Liver (tissue), 9 donors: Measurements from ENCODE around the gene FAM184A. TPM values are rescaled to one million over a fixed set of nuclear protein-coding genes. Genes with fewer than 3 reads are reported as not detected.

Experiments
- DNase-seq: peaks from one replicate; pipeline ENCODE4 v3.0.0-alpha.2; 2017; ENCODE audit warnings: low spot score
- H3K27ac ChIP-seq, 2 donors: one replicate each; pipeline ENCODE4 v1.7.0; 2013; ENCODE audit warnings: inconsistent platforms in 2 of 2, low read length in 2 of 2, control low read depth in 1 of 2, low read depth in 1 of 2, mild to moderate bottlenecking in 1 of 2
- H3K27me3 ChIP-seq, 4 donors: one replicate each; pipeline versions ENCODE4 v1.6.1 to v1.7.0; 2013; ENCODE audit warnings: low read length in 3 of 4, inconsistent platforms in 1 of 4, mild to moderate bottlenecking in 1 of 4, moderate library complexity in 1 of 4; ENCODE audit not compliant: control insufficient read depth in 4 of 4, insufficient read depth in 4 of 4
- H3K36me3 ChIP-seq, 4 donors: one replicate each; pipeline versions ENCODE4 v1.6.1 to v1.7.0; 2013; ENCODE audit warnings: low read length in 3 of 4, mild to moderate bottlenecking in 3 of 4, low read depth in 1 of 4, moderate library complexity in 1 of 4; ENCODE audit not compliant: control insufficient read depth in 4 of 4, insufficient read depth in 3 of 4
- H3K4me1 ChIP-seq, 4 donors: one replicate each; pipeline versions ENCODE4 v1.6.1 to v1.7.0; 2013; ENCODE audit warnings: low read length in 3 of 4, mild to moderate bottlenecking in 3 of 4, moderate library complexity in 1 of 4; ENCODE audit not compliant: control insufficient read depth in 4 of 4, insufficient read depth in 4 of 4
- H3K4me3 ChIP-seq, 3 donors: one replicate each; pipeline versions ENCODE4 v1.6.1 to v1.7.0; 2013; ENCODE audit warnings: low read length in 3 of 3, control low read depth in 1 of 3, low read depth in 1 of 3, mild to moderate bottlenecking in 1 of 3
- H3K9ac ChIP-seq, 2 donors: one replicate each; pipeline ENCODE4 v1.7.0; 2013; ENCODE audit warnings: low read length in 2 of 2, mild to moderate bottlenecking in 2 of 2, moderate library complexity in 2 of 2, control low read depth in 1 of 2, low read depth in 1 of 2
- H3K9me3 ChIP-seq, 4 donors: one replicate each; pipeline versions ENCODE4 v1.6.1 to v1.7.0; 2013; ENCODE audit warnings: low read length in 3 of 4; ENCODE audit not compliant: control insufficient read depth in 4 of 4
- EGR1 ChIP-seq, 2 donors: IDR thresholded peaks; 2 replicates each; pipeline ENCODE4 v1.6.1; 2016 to 2018; ENCODE audit warnings: antibody characterized with exemption in 2 of 2, low read depth in 2 of 2
- FOXA1 ChIP-seq: IDR thresholded peaks from 2 replicates; pipeline ENCODE4 v1.6.1; 2016; ENCODE audit warnings: antibody characterized with exemption
- FOXA2 ChIP-seq: IDR thresholded peaks from 2 replicates; pipeline ENCODE4 v1.6.1; 2016; ENCODE audit warnings: antibody characterized with exemption
- GABPA ChIP-seq, 2 donors: IDR thresholded peaks in 1 of 2; conservative IDR thresholded peaks in 1 of 2; 2 replicates each; pipeline ENCODE4 v1.6.1; 2016; ENCODE audit warnings: antibody characterized with exemption in 2 of 2, mild to moderate bottlenecking in 1 of 2, moderate library complexity in 1 of 2
- HNF4A ChIP-seq, 2 donors: conservative IDR thresholded peaks; 2 replicates each; pipeline ENCODE4 v1.6.1; 2016; ENCODE audit warnings: antibody characterized with exemption in 2 of 2, mild to moderate bottlenecking in 2 of 2
- HNF4G ChIP-seq: IDR thresholded peaks from 2 replicates; pipeline ENCODE4 v1.6.1; 2016; ENCODE audit warnings: antibody characterized with exemption
- JUND ChIP-seq, 2 donors: IDR thresholded peaks; 2 replicates each; pipeline ENCODE4 v1.6.1; 2016; ENCODE audit warnings: antibody characterized with exemption in 2 of 2
- NR2F2 ChIP-seq: IDR thresholded peaks from 2 replicates; pipeline ENCODE4 v1.6.1; 2016; ENCODE audit warnings: antibody characterized with exemption
- RAD21 ChIP-seq, 2 donors: IDR thresholded peaks; 2 replicates each; pipeline ENCODE4 v1.6.1; 2016; ENCODE audit warnings: antibody characterized with exemption in 2 of 2, mild to moderate bottlenecking in 2 of 2
- RXRA ChIP-seq, 2 donors: IDR thresholded peaks; 2 replicates each; pipeline ENCODE4 v1.6.1; 2017 to 2018; ENCODE audit warnings: antibody characterized with exemption in 2 of 2, mild to moderate bottlenecking in 1 of 2
- TAF1 ChIP-seq: conservative IDR thresholded peaks from 2 replicates; pipeline ENCODE4 v1.6.1; 2016; ENCODE audit warnings: antibody characterized with exemption, mild to moderate bottlenecking
- YY1 ChIP-seq: IDR thresholded peaks from 2 replicates; pipeline ENCODE4 v1.6.1; 2016; ENCODE audit warnings: antibody characterized with exemption, mild to moderate bottlenecking
- WGBS: extraction: QIAGEN DNeasy Blood & Tissue Kit; methylation state at CpG from one replicate; pipeline ENCODE4 v1.1.7; 2013; 5-methylcytosine and 5-hydroxymethylcytosine counted together
- polyA plus RNA-seq, 2 donors: library from polyadenylated mRNA; stranded (reverse) in 1 of 2; unstranded in 1 of 2; fragments of 200-250 nt in 1 of 2; fragments of >200 nt in 1 of 2; fragmentation: Nextera tagmentation in 1 of 2; extraction: Ambion mirVana in 1 of 2; gene quantifications; one replicate each; pipeline versions ENCODE4 v1.2.1 to v1.2.3, GENCODE V29; 2013 to 2015
- total RNA-seq, 2 donors: library from RNA; depleted of rRNA; stranded (reverse); fragments of >200 nt; gene quantifications; one replicate each; pipeline ENCODE4 v1.2.3, GENCODE V29; 2014
- TF ChIP-seq, protein P1 (sequence below): IDR thresholded peaks from 2 replicates; pipeline ENCODE4 v1.6.1; 2016; ENCODE audit warnings: antibody characterized with exemption, mild to moderate bottlenecking
- TF ChIP-seq, protein P2 (sequence below): fragments of 150-350 bp; IDR thresholded peaks from 2 replicates; pipeline ENCODE4 v1.5.1; 2017; ENCODE audit warnings: improper control_type of control experiment, low read depth, low read length; ENCODE audit not compliant: missing input control
- TF ChIP-seq, protein P3 (sequence below): IDR thresholded peaks from 2 replicates; pipeline ENCODE4 v1.6.1; 2016; ENCODE audit warnings: antibody characterized with exemption
- TF ChIP-seq, protein P4 (sequence below): IDR thresholded peaks from 2 replicates; pipeline ENCODE4 v1.6.1; 2016; ENCODE audit warnings: antibody characterized with exemption
- donor health status: healthy.
- donor health status: healthy.
- donor health status: healthy.
- donor health status: healthy.
- donor health status: healthy.

FAM184A gene
- total and polyA plus RNA-seq, 4 donors: 1.0 to 7.4 (median 4.0) TPM

DNA sequence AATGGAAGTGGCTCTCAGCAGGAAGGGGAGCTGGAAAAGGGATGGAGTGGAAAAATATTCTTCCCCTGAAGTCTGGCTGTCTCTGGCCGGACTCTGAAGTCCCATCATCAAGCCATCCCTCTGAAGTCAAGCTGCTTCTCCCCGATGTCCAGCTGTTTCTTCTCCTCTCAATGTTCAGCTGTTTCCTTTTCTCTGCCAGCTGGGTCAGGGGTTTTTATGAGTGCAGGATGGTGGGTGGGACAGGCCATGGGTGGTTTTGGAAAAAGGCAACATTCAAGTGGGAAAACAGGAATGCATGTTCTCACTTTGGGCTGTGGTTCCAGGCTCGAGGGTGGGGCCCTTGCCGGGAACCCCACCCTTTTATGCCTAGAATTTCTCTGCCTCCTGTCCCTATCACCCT lies 48.4 kb upstream of the FAM184A start:
- DNase-seq: no peak
- H3K9me3 ChIP-seq: no peaks in the 10 kb centered on the region

DNA sequence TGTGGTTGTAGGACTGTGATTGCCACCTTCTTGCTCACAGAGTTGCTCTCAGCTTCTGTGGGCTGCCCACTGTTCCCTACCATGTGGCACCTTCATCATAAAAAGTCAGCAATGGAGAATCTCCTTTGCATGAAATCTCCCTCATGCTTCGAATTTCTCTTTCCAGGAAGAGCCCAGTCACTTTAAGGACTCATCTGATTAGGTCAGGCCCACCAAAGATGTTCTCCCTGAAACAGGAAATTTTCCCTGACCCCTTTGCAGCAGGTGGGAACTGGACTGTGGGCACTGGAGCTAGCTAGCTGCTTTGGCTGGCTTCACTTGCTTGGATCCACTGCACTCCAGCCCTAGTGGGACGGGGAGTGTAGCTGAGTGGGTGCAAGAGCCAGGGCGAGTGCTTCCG lies 47.7 kb upstream of the FAM184A start:
- H3K36me3 ChIP-seq: no peaks in the 10 kb centered on the region
- H3K9me3 ChIP-seq: no peaks in the 10 kb centered on the region
- no peaks in the 10 kb centered on the region for H3K27me3 ChIP-seq
- H3K4me3 ChIP-seq: no peak overlapping the region
- no peak overlapping the region for H3K27ac ChIP-seq
- H3K4me1 ChIP-seq: peaks cover 0 to 4% (median 0%) of the 10 kb centered on the region in 4 donors
- 94% methylated on average over 4 of the region's 4 CpGs for WGBS
- no peak for DNase-seq
- TF ChIP-seq HNF4G (no peak), GABPA (IDR thresholded peaks at IDR 0.05 in 1 of 2, conservative IDR thresholded peaks at IDR 0.05 in 1 of 2) (no peak), NR2F2 (no peak), FOXA1 (no peak), TAF1 (no peak), FOXA2 (no peak), RXRA (IDR thresholded peaks at IDR 0.05) (no peak), JUND (IDR thresholded peaks at IDR 0.05) (no peak), YY1 (no peak), HNF4A (conservative IDR thresholded peaks at IDR 0.05) (no peak), RAD21 (IDR thresholded peaks at IDR 0.05) (no peak)
- TF ChIP-seq, protein P1, sequence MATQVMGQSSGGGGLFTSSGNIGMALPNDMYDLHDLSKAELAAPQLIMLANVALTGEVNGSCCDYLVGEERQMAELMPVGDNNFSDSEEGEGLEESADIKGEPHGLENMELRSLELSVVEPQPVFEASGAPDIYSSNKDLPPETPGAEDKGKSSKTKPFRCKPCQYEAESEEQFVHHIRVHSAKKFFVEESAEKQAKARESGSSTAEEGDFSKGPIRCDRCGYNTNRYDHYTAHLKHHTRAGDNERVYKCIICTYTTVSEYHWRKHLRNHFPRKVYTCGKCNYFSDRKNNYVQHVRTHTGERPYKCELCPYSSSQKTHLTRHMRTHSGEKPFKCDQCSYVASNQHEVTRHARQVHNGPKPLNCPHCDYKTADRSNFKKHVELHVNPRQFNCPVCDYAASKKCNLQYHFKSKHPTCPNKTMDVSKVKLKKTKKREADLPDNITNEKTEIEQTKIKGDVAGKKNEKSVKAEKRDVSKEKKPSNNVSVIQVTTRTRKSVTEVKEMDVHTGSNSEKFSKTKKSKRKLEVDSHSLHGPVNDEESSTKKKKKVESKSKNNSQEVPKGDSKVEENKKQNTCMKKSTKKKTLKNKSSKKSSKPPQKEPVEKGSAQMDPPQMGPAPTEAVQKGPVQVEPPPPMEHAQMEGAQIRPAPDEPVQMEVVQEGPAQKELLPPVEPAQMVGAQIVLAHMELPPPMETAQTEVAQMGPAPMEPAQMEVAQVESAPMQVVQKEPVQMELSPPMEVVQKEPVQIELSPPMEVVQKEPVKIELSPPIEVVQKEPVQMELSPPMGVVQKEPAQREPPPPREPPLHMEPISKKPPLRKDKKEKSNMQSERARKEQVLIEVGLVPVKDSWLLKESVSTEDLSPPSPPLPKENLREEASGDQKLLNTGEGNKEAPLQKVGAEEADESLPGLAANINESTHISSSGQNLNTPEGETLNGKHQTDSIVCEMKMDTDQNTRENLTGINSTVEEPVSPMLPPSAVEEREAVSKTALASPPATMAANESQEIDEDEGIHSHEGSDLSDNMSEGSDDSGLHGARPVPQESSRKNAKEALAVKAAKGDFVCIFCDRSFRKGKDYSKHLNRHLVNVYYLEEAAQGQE: no peak
- TF ChIP-seq, protein P2, sequence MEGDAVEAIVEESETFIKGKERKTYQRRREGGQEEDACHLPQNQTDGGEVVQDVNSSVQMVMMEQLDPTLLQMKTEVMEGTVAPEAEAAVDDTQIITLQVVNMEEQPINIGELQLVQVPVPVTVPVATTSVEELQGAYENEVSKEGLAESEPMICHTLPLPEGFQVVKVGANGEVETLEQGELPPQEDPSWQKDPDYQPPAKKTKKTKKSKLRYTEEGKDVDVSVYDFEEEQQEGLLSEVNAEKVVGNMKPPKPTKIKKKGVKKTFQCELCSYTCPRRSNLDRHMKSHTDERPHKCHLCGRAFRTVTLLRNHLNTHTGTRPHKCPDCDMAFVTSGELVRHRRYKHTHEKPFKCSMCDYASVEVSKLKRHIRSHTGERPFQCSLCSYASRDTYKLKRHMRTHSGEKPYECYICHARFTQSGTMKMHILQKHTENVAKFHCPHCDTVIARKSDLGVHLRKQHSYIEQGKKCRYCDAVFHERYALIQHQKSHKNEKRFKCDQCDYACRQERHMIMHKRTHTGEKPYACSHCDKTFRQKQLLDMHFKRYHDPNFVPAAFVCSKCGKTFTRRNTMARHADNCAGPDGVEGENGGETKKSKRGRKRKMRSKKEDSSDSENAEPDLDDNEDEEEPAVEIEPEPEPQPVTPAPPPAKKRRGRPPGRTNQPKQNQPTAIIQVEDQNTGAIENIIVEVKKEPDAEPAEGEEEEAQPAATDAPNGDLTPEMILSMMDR: no peak
- TF ChIP-seq, protein P3, sequence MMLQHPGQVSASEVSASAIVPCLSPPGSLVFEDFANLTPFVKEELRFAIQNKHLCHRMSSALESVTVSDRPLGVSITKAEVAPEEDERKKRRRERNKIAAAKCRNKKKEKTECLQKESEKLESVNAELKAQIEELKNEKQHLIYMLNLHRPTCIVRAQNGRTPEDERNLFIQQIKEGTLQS: no peak
- TF ChIP-seq, protein P4, sequence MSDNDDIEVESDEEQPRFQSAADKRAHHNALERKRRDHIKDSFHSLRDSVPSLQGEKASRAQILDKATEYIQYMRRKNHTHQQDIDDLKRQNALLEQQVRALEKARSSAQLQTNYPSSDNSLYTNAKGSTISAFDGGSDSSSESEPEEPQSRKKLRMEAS: no peak
- no peak overlapping the region for H3K9ac ChIP-seq

More for the DNA sequence above, 48.4 kb upstream of the FAM184A start:
- no peak overlapping the region for H3K9ac ChIP-seq
- H3K4me1 ChIP-seq: peaks cover 0 to 4% (median 0%) of the 10 kb centered on the region in 4 donors
- no peak overlapping the region for H3K4me3 ChIP-seq
- H3K27ac ChIP-seq: no peak overlapping the region
- no peaks in the 10 kb centered on the region for H3K27me3 ChIP-seq
- 60% methylated on average over 4 of the region's 4 CpGs for WGBS
- no peak for TF ChIP-seq GABPA (IDR thresholded peaks at IDR 0.05 in 1 of 2, conservative IDR thresholded peaks at IDR 0.05 in 1 of 2)
- no peak for TF ChIP-seq JUND (IDR thresholded peaks at IDR 0.05)
- TF ChIP-seq RAD21 (IDR thresholded peaks at IDR 0.05): no peak
- TF ChIP-seq EGR1 (IDR thresholded peaks at IDR 0.05; ENCODE audit: low read depth in 2 of 2): no peak
- no peak for TF ChIP-seq TAF1
- no peak for TF ChIP-seq NR2F2
- TF ChIP-seq, protein P2: no peak
- no peak for TF ChIP-seq RXRA (IDR thresholded peaks at IDR 0.05)
- TF ChIP-seq, protein P3: no peak
- H3K36me3 ChIP-seq: no peaks in the 10 kb centered on the region
